NT2/D1 (cell line): ENCODE results near the gene BMS1.
"Not testable (repeated sequence)": the region's sequence is repeated elsewhere in the genome, so short reads cannot be mapped to it uniquely, and the experiment has no call there.

Experiments used
- DNase-seq: peaks from one replicate; pipeline ENCODE4 v3.0.0-alpha.2; 2011; ENCODE audit warnings: low read depth, low spot score
- H3K27me3 ChIP-seq: 2 replicates; pipeline ENCODE4 v1.6.0; 2011; ENCODE audit warnings: mild to moderate bottlenecking; ENCODE audit not compliant: insufficient read length, insufficient read depth
- H3K36me3 ChIP-seq: 2 replicates; pipeline ENCODE4 v1.6.1; 2011; ENCODE audit warnings: mild to moderate bottlenecking, low read length, mixed read lengths; ENCODE audit not compliant: insufficient read depth, insufficient read length
- H3K4me1 ChIP-seq: 2 replicates; pipeline ENCODE4 v1.5.1; 2011; ENCODE audit not compliant: insufficient read depth, insufficient read length
- H3K4me3 ChIP-seq: 2 replicates; pipeline ENCODE4 v1.5.1; 2011; ENCODE audit warnings: low read depth; ENCODE audit not compliant: insufficient read length
- H3K9ac ChIP-seq: 2 replicates; pipeline ENCODE4 v1.6.0; 2011; ENCODE audit warnings: low read depth; ENCODE audit not compliant: insufficient read length
- H3K9me3 ChIP-seq: 2 replicates; pipeline ENCODE4 v1.5.1; 2011; ENCODE audit warnings: mild to moderate bottlenecking, low read length; ENCODE audit not compliant: insufficient read depth
- SUZ12 ChIP-seq: IDR thresholded peaks from 2 replicates; pipeline ENCODE4 v1.6.1; 2011; ENCODE audit not compliant: insufficient read length, insufficient read depth; ENCODE audit errors: extremely low read depth
- YY1 ChIP-seq: IDR thresholded peaks from 2 replicates; pipeline ENCODE4 v1.6.1; 2011; ENCODE audit not compliant: insufficient read length, insufficient read depth
- ZNF274 ChIP-seq: IDR thresholded peaks from 2 replicates; pipeline ENCODE4 v1.6.1; 2011; ENCODE audit warnings: mild to moderate bottlenecking, low read depth, low read length

The BMS1 gene

GRCh38 chr10:42827201-42827600 lies 44.6 kb downstream of the BMS1 start:
- DNase-seq, result no peak
- TF ChIP-seq SUZ12, result no peak
- no peak for TF ChIP-seq YY1
- TF ChIP-seq ZNF274, result no peak

DNA sequence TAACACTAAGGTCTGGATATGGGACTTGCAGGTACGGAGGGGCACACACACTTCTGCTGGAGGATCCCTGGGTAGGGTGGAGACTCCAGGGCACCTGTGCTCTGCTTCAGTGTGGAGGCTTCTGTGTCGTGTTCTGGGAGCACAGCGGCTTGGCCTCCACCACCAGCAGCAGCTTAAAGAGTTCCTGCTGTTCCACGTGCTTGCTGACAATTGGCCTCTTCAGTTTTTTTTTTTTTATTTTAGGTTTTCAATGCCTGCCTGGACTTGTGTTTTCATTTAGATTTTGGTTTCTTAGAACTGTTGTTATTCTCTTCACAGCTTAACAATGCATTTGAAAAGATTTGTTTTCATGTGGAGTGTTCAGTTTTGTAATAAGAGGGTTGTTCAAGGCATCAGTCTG lies 45.8 kb downstream of the BMS1 start:
- not testable (repeated sequence) for H3K4me3 ChIP-seq, H3K4me1 ChIP-seq, H3K9me3 ChIP-seq, H3K27me3 ChIP-seq, DNase-seq, H3K9ac ChIP-seq
- H3K36me3 ChIP-seq, result peaks cover 38% of the 10 kb centered on the region

More at GRCh38 chr10:42827201-42827600, 44.6 kb downstream of the BMS1 start:
- no peak overlapping the region for H3K4me3 ChIP-seq
- no peaks in the 10 kb centered on the region for H3K27me3 ChIP-seq
- no peaks in the 10 kb centered on the region for H3K9me3 ChIP-seq
- peaks cover 42% of the 10 kb centered on the region for H3K36me3 ChIP-seq
- H3K4me1 ChIP-seq, result peaks cover 4% of the 10 kb centered on the region
- H3K9ac ChIP-seq, result no peak overlapping the region

DNA sequence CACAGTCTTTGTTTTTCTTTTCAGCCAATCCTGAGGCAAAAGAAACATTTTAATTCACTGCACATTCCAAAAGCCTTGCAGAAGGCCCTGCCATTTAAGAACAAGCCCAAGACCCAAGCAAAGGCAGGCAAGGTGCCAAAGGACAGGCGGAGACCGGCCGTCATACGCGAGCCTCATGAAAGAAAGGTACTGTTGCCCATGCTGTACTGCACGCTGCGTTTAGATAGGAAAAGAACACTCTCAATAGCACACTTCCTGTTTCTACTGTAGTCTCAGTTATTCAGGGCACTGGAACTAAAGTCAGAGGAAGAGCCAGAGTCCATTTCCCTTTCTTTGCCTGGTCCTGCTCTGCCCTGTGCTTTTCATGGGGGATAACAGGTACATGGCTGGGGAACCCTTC lies 47.6 kb downstream of the BMS1 start:
- Histone ChIP-seq H3K9me3 (no peaks in the 10 kb centered on the region), H3K36me3 (peaks cover 35% of the 10 kb centered on the region), H3K27me3 (no peaks in the 10 kb centered on the region), H3K9ac (no peak overlapping the region), H3K4me3 (no peak overlapping the region), H3K4me1 (peaks cover 4% of the 10 kb centered on the region)
- TF ChIP-seq ZNF274 (no peak), YY1 (no peak), SUZ12 (no peak)
- no peak for DNase-seq

DNA sequence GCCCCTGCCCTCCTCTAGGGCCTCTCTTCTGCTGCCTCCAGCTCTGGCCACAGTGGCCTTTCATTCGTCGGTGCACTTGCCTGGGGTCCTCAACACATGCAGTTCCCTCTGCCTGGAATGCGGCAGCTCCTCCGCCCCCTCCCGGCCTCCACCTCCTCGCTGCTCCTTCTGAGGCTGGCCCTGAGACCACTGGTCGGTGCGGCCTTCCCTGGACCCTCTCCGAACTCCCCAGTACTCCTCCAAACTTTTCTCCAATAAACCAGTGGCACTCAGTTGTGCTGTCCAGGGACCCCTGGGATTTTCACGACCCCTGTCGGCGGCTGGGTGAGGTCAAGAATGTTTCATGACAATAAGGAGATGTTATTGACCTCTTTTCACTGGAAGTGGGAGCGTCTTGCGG lies 53.5 kb downstream of the BMS1 start:
- Histone ChIP-seq H3K9ac (no peak overlapping the region), H3K4me1 (no peaks in the 10 kb centered on the region), H3K36me3 (peaks cover 11% of the 10 kb centered on the region), H3K9me3 (no peaks in the 10 kb centered on the region), H3K27me3 (peaks cover 7% of the 10 kb centered on the region), H3K4me3 (no peak overlapping the region)
- TF ChIP-seq YY1 (no peak), ZNF274 (no peak), SUZ12 (no peak)
- no peak for DNase-seq

GRCh38 chr10:42836771-42837468 lies 54.3 kb downstream of the BMS1 start:
- no peak for DNase-seq
- H3K4me3 ChIP-seq, result no peak overlapping the region
- peaks cover 6% of the 10 kb centered on the region for H3K36me3 ChIP-seq
- H3K27me3 ChIP-seq, result peaks cover 7% of the 10 kb centered on the region
- TF ChIP-seq SUZ12, result no peak
- no peak for TF ChIP-seq ZNF274
- H3K9me3 ChIP-seq, result no peaks in the 10 kb centered on the region
- peak overlapping the region; percentile 21 for H3K9ac ChIP-seq
- no peaks in the 10 kb centered on the region for H3K4me1 ChIP-seq

- peaks cover 13% of the 10 kb centered on the region; the same call in 1 of the 2 replicates for H3K9me3 ChIP-seq
- H3K36me3 ChIP-seq, DNase-seq, H3K4me1 ChIP-seq, H3K4me3 ChIP-seq, H3K27me3 ChIP-seq, H3K9ac ChIP-seq: not testable (repeated sequence)
Measured at GRCh38 chr10:42844810-42845209, 62.2 kb downstream of the BMS1 start.

GRCh38 chr10:42847261-42847660 lies 64.7 kb downstream of the BMS1 start:
- H3K36me3 ChIP-seq, H3K9ac ChIP-seq, H3K27me3 ChIP-seq, H3K4me1 ChIP-seq, DNase-seq, H3K4me3 ChIP-seq: not testable (repeated sequence)
- H3K9me3 ChIP-seq, result peaks cover 13% of the 10 kb centered on the region; the same call in 1 of the 2 replicates

DNA sequence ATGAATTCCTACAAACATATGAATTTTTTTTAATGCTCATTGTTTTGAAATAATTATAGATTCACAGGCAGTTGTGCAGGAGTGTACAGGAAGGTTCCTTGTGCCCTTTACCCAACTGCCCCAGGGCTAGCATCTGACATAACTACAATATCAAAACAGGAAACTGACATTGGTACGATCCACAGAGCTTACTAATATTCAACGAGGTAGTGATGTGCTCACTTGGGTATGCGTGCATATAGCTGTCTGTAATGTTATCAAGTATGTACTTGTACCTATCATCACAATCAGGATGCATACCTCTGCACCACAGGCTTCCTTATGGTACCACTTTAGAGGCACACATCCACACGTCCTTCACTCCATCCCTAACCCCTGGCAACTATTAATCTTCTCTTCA lies 68.3 kb downstream of the BMS1 start:
- H3K4me1 ChIP-seq, result no peaks in the 10 kb centered on the region
- no peaks in the 10 kb centered on the region for H3K27me3 ChIP-seq
- no peak overlapping the region for H3K9ac ChIP-seq
- no peak for DNase-seq
- no peak overlapping the region for H3K4me3 ChIP-seq
- no peaks in the 10 kb centered on the region for H3K36me3 ChIP-seq
- no peak for TF ChIP-seq SUZ12
- H3K9me3 ChIP-seq, result peaks cover 7% of the 10 kb centered on the region; the same call in 1 of the 2 replicates
